Measurements from ENCODE around the gene HAGHL. TPM values are rescaled to one million over a fixed set of nuclear protein-coding genes. Genes with fewer than 3 reads are reported as not detected.

Gene HAGHL
- total RNA-seq, 1 experiment from 2014 or later = 74.8 TPM

DNA sequence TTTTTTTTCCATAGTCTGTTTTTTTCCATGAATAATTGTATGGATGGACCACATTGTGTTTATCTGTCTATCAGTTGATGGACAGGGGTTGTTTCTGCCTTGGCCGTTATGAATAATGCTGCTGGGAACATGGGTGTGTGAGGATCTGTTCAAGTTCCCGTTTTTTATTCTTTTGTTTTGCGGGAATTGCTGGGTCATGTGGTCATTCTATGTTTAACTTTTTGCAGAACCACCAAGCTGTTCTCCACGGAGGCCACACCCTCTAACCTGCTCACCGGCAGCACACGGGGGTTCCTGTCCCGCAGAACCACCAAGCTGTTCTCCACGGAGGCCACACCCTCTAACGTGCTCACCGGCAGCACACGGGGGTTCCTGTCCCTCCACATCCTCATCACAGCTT lies 27.8 kb downstream of the HAGHL start:
- no peaks in the 10 kb centered on the region for H3K79me2 ChIP-seq (ENCODE audit: insufficient read depth, low read length)
- no peak overlapping the region for H2AFZ ChIP-seq (ENCODE audit: low read depth, low read length, poor library complexity, severe bottlenecking)
- intact Hi-C loops (cut with micrococcal nuclease) = no loop called here
- RAD21 ChIA-PET (ENCODE audit: low non-redundant PET in 1 of 2, low total read pairs in 2 of 2, uncharacterized antibody in 2 of 2, unreplicated experiment in 2 of 2) = no interaction called here
- no peaks in the 10 kb centered on the region for H3K27me3 ChIP-seq (ENCODE audit: insufficient read depth, low read length)
- H3K27ac ChIP-seq (ENCODE audit: low read depth, low read length) = no peak overlapping the region
- TF ChIP-seq YY1 (IDR thresholded peaks at IDR 0.05; ENCODE audit: extremely low read depth, insufficient replicate concordance, low read depth, low read length) = no peak
- no peak for TF ChIP-seq ZFX (IDR thresholded peaks at IDR 0.05)
- TF ChIP-seq SIN3A (IDR thresholded peaks at IDR 0.05; ENCODE audit: low read depth) = no peak
- no peak for TF ChIP-seq EGR1 (IDR thresholded peaks at IDR 0.05; ENCODE audit: low read depth)
- TF ChIP-seq ELF1 (IDR thresholded peaks at IDR 0.05; ENCODE audit: borderline replicate concordance, low read depth) = no peak
- no peak for TF ChIP-seq RAD21 (IDR thresholded peaks at IDR 0.05; ENCODE audit: low read depth)
- CTCF ChIA-PET = no interaction called here
- DNase-seq (ENCODE audit: low read depth, low spot score) (no peak), ATAC-seq (no peak)
- no peak overlapping the region for H3K9ac ChIP-seq (ENCODE audit: low read length)
- H3K4me3 ChIP-seq (replicated peaks in 1 of 2; ENCODE audit: low read depth in 1 of 2, low read length in 2 of 2) = no peak overlapping the region
- no peaks in the 10 kb centered on the region for H3K36me3 ChIP-seq (ENCODE audit: control insufficient read depth in 1 of 2, insufficient read depth in 2 of 2, low read length in 2 of 2)
- H3K9me2 ChIP-seq (ENCODE audit: insufficient read depth) = no peaks in the 10 kb centered on the region
- no peaks in the 10 kb centered on the region for H4K20me1 ChIP-seq (ENCODE audit: insufficient read depth)
- peaks cover 15 to 23% of the 10 kb centered on the region in 2 experiments for H3K4me1 ChIP-seq (ENCODE audit: control insufficient read depth in 1 of 2, insufficient read depth in 2 of 2, low read length in 2 of 2)
- no TSS peak for BruUV-seq (replicated peaks)
- H3K9me3 ChIP-seq (ENCODE audit: control insufficient read depth in 1 of 2, insufficient read depth in 1 of 2, low read depth in 1 of 2, low read length in 2 of 2) = peaks cover 0 to 7% of the 10 kb centered on the region in 2 experiments; a peak in 1 of 4 replicates
- H3K4me2 ChIP-seq (ENCODE audit: low read length) = 0 out of 2 replicates have a peak overlapping the region, but pooled peaks have one; percentile 13
- POLR2A ChIA-PET = no interaction called here

DNA sequence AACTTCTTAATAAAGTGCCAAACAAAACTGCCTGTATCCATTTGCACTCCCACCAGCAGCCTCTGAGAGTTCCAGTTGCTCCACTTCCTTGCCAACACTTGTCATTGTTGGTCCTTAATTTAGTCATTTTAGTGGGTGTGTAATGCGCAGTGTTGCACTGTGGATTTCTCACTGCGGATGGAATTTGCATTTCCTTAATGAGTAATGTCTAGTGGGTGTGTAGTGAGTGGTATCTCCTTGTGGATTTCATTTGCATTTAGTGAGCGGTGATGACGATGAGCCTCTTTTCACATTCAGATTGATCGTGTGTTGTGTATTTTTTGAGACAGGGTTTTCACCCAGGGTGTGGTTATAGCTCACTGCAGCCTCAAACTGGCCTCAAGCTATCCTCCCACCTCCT lies 29.5 kb downstream of the HAGHL start:
- POLR2A ChIA-PET = no interaction called here

More for the DNA sequence above, 29.5 kb downstream of the HAGHL start:
- no peak overlapping the region for H3K27ac ChIP-seq (ENCODE audit: low read depth, low read length)
- no peak overlapping the region for H3K9ac ChIP-seq (ENCODE audit: low read length)
- ATAC-seq = no peak
- H3K36me3 ChIP-seq (ENCODE audit: control insufficient read depth in 1 of 2, insufficient read depth in 2 of 2, low read length in 2 of 2) = no peaks in the 10 kb centered on the region
- H2AFZ ChIP-seq (ENCODE audit: low read depth, low read length, poor library complexity, severe bottlenecking) = no peak overlapping the region
- H3K4me3 ChIP-seq (replicated peaks in 1 of 2; ENCODE audit: low read depth in 1 of 2, low read length in 2 of 2) = no peak overlapping the region
- H3K4me2 ChIP-seq (ENCODE audit: low read length) = no peak overlapping the region
- ChIA-PET CTCF (no interaction called here), RAD21 (ENCODE audit: low non-redundant PET in 1 of 2, low total read pairs in 2 of 2, uncharacterized antibody in 2 of 2, unreplicated experiment in 2 of 2) (no interaction called here)
- no peak for DNase-seq (ENCODE audit: low read depth, low spot score)
- no peaks in the 10 kb centered on the region for H3K9me2 ChIP-seq (ENCODE audit: insufficient read depth)
- no peaks in the 10 kb centered on the region for H3K27me3 ChIP-seq (ENCODE audit: insufficient read depth, low read length)
- H3K9me3 ChIP-seq (ENCODE audit: control insufficient read depth in 1 of 2, insufficient read depth in 1 of 2, low read depth in 1 of 2, low read length in 2 of 2) = peaks cover 0 to 7% of the 10 kb centered on the region in 2 experiments; a peak in 1 of 4 replicates
- no peak for TF ChIP-seq YY1 (IDR thresholded peaks at IDR 0.05; ENCODE audit: extremely low read depth, insufficient replicate concordance, low read depth, low read length)
- TF ChIP-seq, protein P1, sequence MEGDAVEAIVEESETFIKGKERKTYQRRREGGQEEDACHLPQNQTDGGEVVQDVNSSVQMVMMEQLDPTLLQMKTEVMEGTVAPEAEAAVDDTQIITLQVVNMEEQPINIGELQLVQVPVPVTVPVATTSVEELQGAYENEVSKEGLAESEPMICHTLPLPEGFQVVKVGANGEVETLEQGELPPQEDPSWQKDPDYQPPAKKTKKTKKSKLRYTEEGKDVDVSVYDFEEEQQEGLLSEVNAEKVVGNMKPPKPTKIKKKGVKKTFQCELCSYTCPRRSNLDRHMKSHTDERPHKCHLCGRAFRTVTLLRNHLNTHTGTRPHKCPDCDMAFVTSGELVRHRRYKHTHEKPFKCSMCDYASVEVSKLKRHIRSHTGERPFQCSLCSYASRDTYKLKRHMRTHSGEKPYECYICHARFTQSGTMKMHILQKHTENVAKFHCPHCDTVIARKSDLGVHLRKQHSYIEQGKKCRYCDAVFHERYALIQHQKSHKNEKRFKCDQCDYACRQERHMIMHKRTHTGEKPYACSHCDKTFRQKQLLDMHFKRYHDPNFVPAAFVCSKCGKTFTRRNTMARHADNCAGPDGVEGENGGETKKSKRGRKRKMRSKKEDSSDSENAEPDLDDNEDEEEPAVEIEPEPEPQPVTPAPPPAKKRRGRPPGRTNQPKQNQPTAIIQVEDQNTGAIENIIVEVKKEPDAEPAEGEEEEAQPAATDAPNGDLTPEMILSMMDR (IDR thresholded peaks at IDR 0.05 in 2 of 3, conservative IDR thresholded peaks at IDR 0.05 in 1 of 3; ENCODE audit: borderline replicate concordance in 1 of 3, insufficient read depth in 1 of 3, low read depth in 2 of 3, low read length in 2 of 3) = peak in 1 of 3 experiments; percentile 25; a peak in 2 of 6 replicates
- peaks cover 25 to 40% of the 10 kb centered on the region in 2 experiments for H3K4me1 ChIP-seq (ENCODE audit: control insufficient read depth in 1 of 2, insufficient read depth in 2 of 2, low read length in 2 of 2)
- intact Hi-C loops (cut with micrococcal nuclease) = no loop called here
- BruUV-seq (replicated peaks) = no TSS peak
- H3K79me2 ChIP-seq (ENCODE audit: insufficient read depth, low read length) = peaks cover 5% of the 10 kb centered on the region
- no peaks in the 10 kb centered on the region for H4K20me1 ChIP-seq (ENCODE audit: insufficient read depth)
